CD14-positive monocyte (primary cell): ENCODE results near the gene VKORC1L1. TPM values are rescaled to one million over a fixed set of nuclear protein-coding genes. Genes with fewer than 3 reads are reported as not detected.

Experiments used
- DNase-seq, 3 donors: peaks; one replicate each; pipeline ENCODE4 v3.0.0-alpha.2; 2011 to 2022
- H2AFZ ChIP-seq: 2 replicates; pipeline ENCODE4 v1.6.0; 2012; ENCODE audit warnings: mild to moderate bottlenecking, low read depth, low read length, inconsistent platforms; ENCODE audit not compliant: insufficient read depth, poor library complexity, severe bottlenecking
- H3K27ac ChIP-seq, 2 donors: 1 replicate in 1 of 2; 2 replicates in 1 of 2; pipeline ENCODE4 v1.5.1; 2012 to 2013; ENCODE audit warnings: low read length in 2 of 2, control low read depth in 1 of 2, inconsistent platforms in 1 of 2, low read depth in 1 of 2, mild to moderate bottlenecking in 1 of 2
- H3K27me3 ChIP-seq, 2 donors: one replicate each; pipeline versions ENCODE4 v1.6.0 to v1.6.1; 2011 to 2013; ENCODE audit warnings: low read length in 2 of 2; ENCODE audit not compliant: control insufficient read depth in 2 of 2, insufficient read depth in 2 of 2
- H3K36me3 ChIP-seq, 2 donors: replicated peaks in 1 of 2; 1 replicate in 1 of 2; 2 replicates in 1 of 2; pipeline versions ENCODE4 v1.5.1 to v1.6.1; 2012 to 2013; ENCODE audit warnings: low read length in 2 of 2, control low read depth in 1 of 2, inconsistent platforms in 1 of 2, mild to moderate bottlenecking in 1 of 2; ENCODE audit not compliant: insufficient read depth in 2 of 2, control insufficient read depth in 1 of 2
- H3K4me1 ChIP-seq, 2 donors: 1 replicate in 1 of 2; 2 replicates in 1 of 2; pipeline versions ENCODE4 v1.5.1 to v1.6.1; 2012 to 2013; ENCODE audit warnings: low read length in 2 of 2, control low read depth in 1 of 2, inconsistent platforms in 1 of 2, mild to moderate bottlenecking in 1 of 2, moderate library complexity in 1 of 2; ENCODE audit not compliant: insufficient read depth in 2 of 2, control insufficient read depth in 1 of 2
- H3K4me2 ChIP-seq: replicated peaks from 2 replicates; pipeline ENCODE3; 2012; ENCODE audit warnings: low read length, moderate library complexity, mild to moderate bottlenecking; ENCODE audit not compliant: poor library complexity, severe bottlenecking; ENCODE audit errors: extremely low read depth
- H3K4me3 ChIP-seq, 3 experiments: fragments of 200-600 bp in 1 of 3; sonication (generic) in 1 of 3; replicated peaks in 1 of 3; 1 replicate in 2 of 3; 2 replicates in 1 of 3; pipeline ENCODE4 v1.5.1; 2011 to 2013; ENCODE audit warnings: low read length in 3 of 3, mild to moderate bottlenecking in 3 of 3, control low read depth in 2 of 3, low read depth in 2 of 3, inconsistent platforms in 1 of 3, moderate library complexity in 1 of 3
- H3K79me2 ChIP-seq: 2 replicates; pipeline ENCODE4 v1.6.0; 2012; ENCODE audit warnings: mild to moderate bottlenecking, control low read depth, inconsistent platforms, low read length, moderate library complexity; ENCODE audit not compliant: insufficient read depth
- H3K9ac ChIP-seq: 2 replicates; pipeline ENCODE4 v1.6.0; 2017; ENCODE audit warnings: low read length, mild to moderate bottlenecking; ENCODE audit not compliant: insufficient read depth, poor library complexity, severe bottlenecking
- H3K9me3 ChIP-seq, 2 donors: replicated peaks in 1 of 2; 1 replicate in 1 of 2; 2 replicates in 1 of 2; pipeline versions ENCODE4 v1.5.1 to v1.6.1; 2012 to 2013; ENCODE audit warnings: low read length in 2 of 2, control low read depth in 1 of 2; ENCODE audit not compliant: control insufficient read depth in 1 of 2, insufficient read depth in 1 of 2
- H4K20me1 ChIP-seq: 2 replicates; pipeline ENCODE4 v1.6.0; 2012; ENCODE audit warnings: mild to moderate bottlenecking, low read length, control low read depth, moderate library complexity; ENCODE audit not compliant: insufficient read depth
- H3K27ac Mint-ChIP-seq, 7 donors: one replicate each; pipeline ENCODE4 v1.8.0; 2020; ENCODE audit warnings: mild to moderate bottlenecking in 7 of 7, mixed read lengths in 7 of 7, moderate library complexity in 6 of 7, inconsistent platforms in 2 of 7
- H3K27me3 Mint-ChIP-seq, 3 donors: one replicate each; pipeline ENCODE4 v1.8.0; 2021 to 2022; ENCODE audit warnings: low read depth in 3 of 3, mild to moderate bottlenecking in 3 of 3, mixed read lengths in 3 of 3, moderate library complexity in 3 of 3, inconsistent platforms in 1 of 3
- H3K36me3 Mint-ChIP-seq, 2 donors: one replicate each; pipeline ENCODE4 v1.8.0; 2020; ENCODE audit warnings: mixed read lengths in 2 of 2, inconsistent platforms in 1 of 2, mild to moderate bottlenecking in 1 of 2
- H3K4me1 Mint-ChIP-seq: one replicate; pipeline ENCODE4 v1.8.0; 2020; ENCODE audit warnings: mild to moderate bottlenecking, mixed read lengths
- H3K4me3 Mint-ChIP-seq, 2 donors: one replicate each; pipeline ENCODE4 v1.8.0; 2020; ENCODE audit warnings: mild to moderate bottlenecking in 2 of 2, mixed read lengths in 2 of 2, moderate library complexity in 1 of 2
- H3K9me3 Mint-ChIP-seq, 7 donors: one replicate each; pipeline ENCODE4 v1.8.0; 2020 to 2022; ENCODE audit warnings: mixed read lengths in 7 of 7, mild to moderate bottlenecking in 6 of 7, moderate library complexity in 6 of 7, inconsistent platforms in 2 of 7
- WGBS: methylation state at CpG from one replicate; pipeline ENCODE4 v1.1.5; 2013; ENCODE audit warnings: missing lambda C conversion rate; ENCODE audit not compliant: insufficient coverage; 5-methylcytosine and 5-hydroxymethylcytosine counted together
- intact Hi-C, 2 donors: fragments of 100-400 bp; cut with micrococcal nuclease; formaldehyde crosslinking; loops; one replicate each; pipeline versions ENCODE4 v1.15.0 to v1.15.1; 2023
- polyA plus RNA-seq, 3 donors: library from polyadenylated mRNA; depleted of rRNA in 1 of 3; unstranded in 2 of 3; stranded (reverse) in 1 of 3; fragments of 300-500 nt in 2 of 3; fragments of >200 nt in 1 of 3; fragmentation: Illumina TruSeq in 2 of 3; gene quantifications; 1 replicate in 2 of 3; 2 replicates in 1 of 3; pipeline ENCODE4 v1.2.3, GENCODE V29; 2012 to 2021
- TF ChIP-seq, protein P1 (sequence below): fragments of 200-600 bp; IDR thresholded peaks from one replicate; pipeline ENCODE4 v1.8.0; 2022; ENCODE audit warnings: antibody characterized with exemption, mild to moderate bottlenecking

VKORC1L1 gene
- polyA plus RNA-seq, 3 donors: 1.9 to 3.2 (median 2.7) TPM

DNA sequence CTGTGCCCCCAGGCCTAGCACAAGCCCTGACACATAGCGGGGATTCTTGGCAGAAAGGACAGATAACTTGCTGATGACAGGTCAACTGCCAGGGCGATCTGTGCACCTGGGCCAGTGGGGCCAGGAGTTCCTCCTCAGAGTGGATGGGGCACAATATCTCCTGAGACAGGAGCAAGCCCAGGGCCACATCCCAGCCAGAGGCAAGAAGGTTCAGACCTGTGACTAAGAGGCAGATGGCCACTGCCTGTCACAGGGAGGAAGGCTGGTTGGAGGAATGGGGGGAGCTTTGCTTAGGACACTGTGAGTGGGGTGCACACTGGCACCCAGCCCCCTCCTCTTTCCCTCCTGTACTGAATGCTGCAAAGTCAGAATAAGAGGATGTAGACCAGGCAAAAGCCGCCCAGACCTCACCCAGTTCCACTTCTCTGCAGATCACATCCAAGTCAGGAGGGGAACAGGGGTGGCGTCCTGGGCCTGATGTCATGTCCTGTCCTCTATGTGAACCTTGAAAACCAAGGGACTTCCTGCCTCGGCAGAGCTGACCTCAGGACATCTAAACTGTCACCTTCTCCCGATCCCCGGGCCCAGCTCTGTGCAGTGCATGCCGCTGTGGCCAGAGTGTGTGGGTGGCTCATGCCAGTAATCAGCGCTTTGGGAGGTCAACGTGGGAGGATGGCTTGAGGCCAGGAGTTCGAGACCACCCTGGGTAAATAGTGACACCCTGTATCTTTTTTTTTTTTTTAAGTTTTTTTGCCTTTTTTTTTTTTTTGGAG is 107.8 kb downstream of the VKORC1L1 start:
- DNase-seq: peak; percentile 92 to 96 (median 94)
- no peaks in the 10 kb centered on the region for H3K9me3 Mint-ChIP-seq
- H3K4me3 Mint-ChIP-seq: peak overlapping the region; percentile 83 to 91
- Histone ChIP-seq H3K36me3 (peaks cover 26 to 29% of the 10 kb centered on the region in 2 donors), H3K79me2 (peaks cover 42% of the 10 kb centered on the region), H3K27me3 (no peaks in the 10 kb centered on the region), H4K20me1 (no peaks in the 10 kb centered on the region), H3K27ac (peak overlapping the region; percentile 96), H2AFZ (peak overlapping the region; percentile 22), H3K9me3 (no peaks in the 10 kb centered on the region), H3K9ac (peak overlapping the region; percentile 78), H3K4me3 (peak overlapping the region; percentile 62 to 87 (median 79)), H3K4me2 (peak overlapping the region; percentile 88), H3K4me1 (peaks cover 21 to 32% of the 10 kb centered on the region in 2 donors)
- H3K36me3 Mint-ChIP-seq: peaks cover 20 to 38% of the 10 kb centered on the region in 2 donors
- peaks cover 7% of the 10 kb centered on the region for H3K4me1 Mint-ChIP-seq
- TF ChIP-seq, protein P1, sequence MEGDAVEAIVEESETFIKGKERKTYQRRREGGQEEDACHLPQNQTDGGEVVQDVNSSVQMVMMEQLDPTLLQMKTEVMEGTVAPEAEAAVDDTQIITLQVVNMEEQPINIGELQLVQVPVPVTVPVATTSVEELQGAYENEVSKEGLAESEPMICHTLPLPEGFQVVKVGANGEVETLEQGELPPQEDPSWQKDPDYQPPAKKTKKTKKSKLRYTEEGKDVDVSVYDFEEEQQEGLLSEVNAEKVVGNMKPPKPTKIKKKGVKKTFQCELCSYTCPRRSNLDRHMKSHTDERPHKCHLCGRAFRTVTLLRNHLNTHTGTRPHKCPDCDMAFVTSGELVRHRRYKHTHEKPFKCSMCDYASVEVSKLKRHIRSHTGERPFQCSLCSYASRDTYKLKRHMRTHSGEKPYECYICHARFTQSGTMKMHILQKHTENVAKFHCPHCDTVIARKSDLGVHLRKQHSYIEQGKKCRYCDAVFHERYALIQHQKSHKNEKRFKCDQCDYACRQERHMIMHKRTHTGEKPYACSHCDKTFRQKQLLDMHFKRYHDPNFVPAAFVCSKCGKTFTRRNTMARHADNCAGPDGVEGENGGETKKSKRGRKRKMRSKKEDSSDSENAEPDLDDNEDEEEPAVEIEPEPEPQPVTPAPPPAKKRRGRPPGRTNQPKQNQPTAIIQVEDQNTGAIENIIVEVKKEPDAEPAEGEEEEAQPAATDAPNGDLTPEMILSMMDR: no peak
- H3K27me3 Mint-ChIP-seq: no peaks in the 10 kb centered on the region
- intact Hi-C loops: loop anchor here (5.0 to 10.0 kb wide), 5 partner anchors 94 to 1014 kb away; partner anchors contain the start of genes VKORC1L1 (in 2 of the 2), ASL (in 1 of the 2), SBDS (in 1 of the 2) and TYW1 (in 1 of the 2)
- H3K27ac Mint-ChIP-seq: peak overlapping the region; percentile 96 to 99 (median 98)
- 28% methylated on average over 9 of the region's 11 CpGs for WGBS

DNA sequence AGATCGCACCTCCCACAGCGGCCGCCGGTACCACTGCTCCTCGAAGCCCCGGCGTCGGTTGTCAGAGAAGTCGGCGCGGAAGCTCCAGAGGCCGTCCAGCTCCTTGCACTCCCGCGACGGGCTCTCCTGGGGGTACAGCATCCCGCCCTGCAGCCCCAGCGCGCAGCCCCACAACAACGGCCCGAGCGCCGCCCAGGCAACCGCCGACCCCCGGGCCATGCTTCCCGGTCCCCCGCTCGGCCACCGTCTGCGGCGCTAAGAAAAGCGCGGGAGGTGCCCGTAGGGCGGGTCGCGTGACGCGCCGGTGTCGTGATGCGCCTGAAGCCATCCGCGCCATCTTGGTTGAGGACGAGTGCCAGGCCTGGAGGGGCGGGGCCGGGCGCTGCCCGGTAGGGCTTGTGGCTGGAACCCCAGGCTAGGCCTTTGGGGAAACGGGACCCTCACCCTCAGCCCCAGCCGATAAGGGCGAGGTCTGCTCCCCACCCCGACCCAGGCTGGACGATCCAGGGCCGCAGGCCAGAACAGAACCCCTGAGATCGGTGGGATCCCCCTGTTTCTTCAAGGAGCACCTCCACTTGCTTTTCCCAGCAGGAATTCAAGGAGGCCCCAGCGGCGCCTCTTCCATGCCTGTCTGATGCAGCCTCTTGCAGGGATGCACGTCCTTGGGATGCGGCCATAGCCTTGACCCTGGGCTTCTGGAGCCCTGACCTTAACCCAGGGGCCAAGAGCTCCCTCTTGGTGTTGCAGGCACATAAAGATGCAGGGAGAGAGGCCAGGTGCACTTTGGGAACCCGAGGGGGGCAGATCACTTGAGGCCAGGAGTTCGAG is 109.3 kb downstream of the VKORC1L1 start, which contains the start of gene GUSB:
Gene GUSB, minus strand, starts transcription at position 249 of the 828 bp plus-strand sequence. Its CDS starts 30 bp downstream, at position 219.
- Mint-ChIP-seq H3K4me1 (peaks cover 7% of the 10 kb centered on the region), H3K36me3 (peaks cover 12 to 27% of the 10 kb centered on the region in 2 donors), H3K27me3 (peaks cover 0 to 2% (median 0%) of the 10 kb centered on the region in 3 donors), H3K9me3 (no peaks in the 10 kb centered on the region), H3K4me3 (peak within 1 kb of the TSS; percentile 83 to 91), H3K27ac (peak within 1 kb of the TSS; percentile 96 to 99 (median 98))
- H3K4me3 ChIP-seq: peak within 1 kb of the TSS; percentile 62 to 87 (median 79)
- WGBS: 3% methylated on average over 56 of the region's 62 CpGs
- TF ChIP-seq, protein P1: no peak
- H2AFZ ChIP-seq: peak within 1 kb of the TSS; percentile 99
- no peaks in the 10 kb centered on the region for H4K20me1 ChIP-seq
- peak within 1 kb of the TSS; percentile 96 for H3K27ac ChIP-seq
- H3K4me2 ChIP-seq: peak within 1 kb of the TSS; percentile 88
- intact Hi-C loops: loop anchor here (5.0 to 10.0 kb wide), 5 partner anchors 93 to 1013 kb away; partner anchors contain the start of genes VKORC1L1 (in 2 of the 2), ASL (in 1 of the 2), SBDS (in 1 of the 2) and TYW1 (in 1 of the 2)
- peaks cover 21 to 32% of the 10 kb centered on the region in 2 donors for H3K4me1 ChIP-seq
- H3K79me2 ChIP-seq: peaks cover 36% of the 10 kb centered on the region
- DNase-seq: peak; percentile 78 to 81 (median 79)
- H3K9ac ChIP-seq: peak within 1 kb of the TSS; percentile 78
- H3K36me3 ChIP-seq: peaks cover 12 to 14% of the 10 kb centered on the region in 2 donors
- no peaks in the 10 kb centered on the region for H3K9me3 ChIP-seq
- H3K27me3 ChIP-seq: no peaks in the 10 kb centered on the region
